Gastrocnemius medialis (tissue), 4 donors: Measurements from ENCODE around the gene EPS15.

Experiments
- CTCF ChIP-seq, 5 experiments: fragments of 450-650 bp in 3 of 5; fragments of 200-600 bp in 2 of 5; sonication (generic) in 2 of 5; IDR thresholded peaks in 4 of 5; conservative IDR thresholded peaks in 1 of 5; 1 replicate in 4 of 5; 2 replicates in 1 of 5; pipeline ENCODE4 v1.5.1; 2016 to 2019; ENCODE audit warnings: antibody characterized with exemption in 5 of 5, mild to moderate bottlenecking in 3 of 5, moderate library complexity in 3 of 5
- POLR2A ChIP-seq, 2 donors: fragments of 450-650 bp; IDR thresholded peaks; one replicate each; pipeline ENCODE4 v1.6.1; 2017; ENCODE audit warnings: antibody characterized with exemption in 2 of 2, mild to moderate bottlenecking in 2 of 2, moderate library complexity in 2 of 2

- no peak for TF ChIP-seq POLR2A (IDR thresholded peaks at IDR 0.05)
- no peak for TF ChIP-seq CTCF (IDR thresholded peaks at IDR 0.05 in 4 of 5, conservative IDR thresholded peaks at IDR 0.05 in 1 of 5)
Observed at GRCh38 chr1:51320967-51321923, 197.8 kb downstream of the EPS15 start.
